Natural killer cell (primary cell): ENCODE measurements around the gene KLHL30. TPM values are rescaled to one million over a fixed set of nuclear protein-coding genes. Genes with fewer than 3 reads are reported as not detected.

Experiments used
- ATAC-seq, 3 donors: fragments of 150-1000 bp in 2 of 3; fragments of 200-7000 bp in 1 of 3; cut with Tn5 transposase; 1 replicate in 1 of 3; 2 replicates in 2 of 3; pipeline ENCODE4 v1.10.0; 2021; ENCODE audit warnings: mild to moderate bottlenecking in 2 of 3, moderate library complexity in 2 of 3
- DNase-seq, 2 donors: peaks; one replicate each; pipeline versions ENCODE4 v3.0.0 to v3.0.0-alpha.2; 2013 to 2021; ENCODE audit warnings: mixed read lengths in 1 of 2
- H3K27ac ChIP-seq: one replicate; pipeline ENCODE4 v1.5.1; 2013; ENCODE audit warnings: mild to moderate bottlenecking, low read length
- H3K27me3 ChIP-seq: one replicate; pipeline ENCODE4 v1.6.1; 2013; ENCODE audit warnings: low read length; ENCODE audit not compliant: control insufficient read depth, insufficient read depth
- H3K36me3 ChIP-seq: one replicate; pipeline ENCODE4 v1.6.1; 2013; ENCODE audit warnings: low read length; ENCODE audit not compliant: control insufficient read depth, insufficient read depth
- H3K4me1 ChIP-seq: one replicate; pipeline ENCODE4 v1.6.1; 2013; ENCODE audit warnings: low read length; ENCODE audit not compliant: control insufficient read depth, insufficient read depth
- H3K4me3 ChIP-seq: one replicate; pipeline ENCODE4 v1.5.1; 2013; ENCODE audit warnings: low read length
- H3K9me3 ChIP-seq: one replicate; pipeline ENCODE4 v1.6.1; 2013; ENCODE audit warnings: low read length; ENCODE audit not compliant: control insufficient read depth, insufficient read depth
- H3K27ac Mint-ChIP-seq, 2 donors: one replicate each; pipeline ENCODE4 v1.8.0; 2022; ENCODE audit warnings: mild to moderate bottlenecking in 2 of 2, mixed read lengths in 2 of 2, moderate library complexity in 1 of 2
- H3K27me3 Mint-ChIP-seq, 2 donors: one replicate each; pipeline ENCODE4 v1.8.0; 2022; ENCODE audit warnings: low read depth in 2 of 2, mixed read lengths in 2 of 2
- H3K36me3 Mint-ChIP-seq: one replicate; pipeline ENCODE4 v1.8.0; 2022; ENCODE audit warnings: mixed read lengths
- H3K4me1 Mint-ChIP-seq, 2 donors: one replicate each; pipeline ENCODE4 v1.8.0; 2022; ENCODE audit warnings: mixed read lengths in 2 of 2
- H3K4me3 Mint-ChIP-seq: one replicate; pipeline ENCODE4 v1.8.0; 2022; ENCODE audit warnings: mild to moderate bottlenecking, moderate library complexity, mixed read lengths
- H3K9me3 Mint-ChIP-seq, 2 donors: one replicate each; pipeline ENCODE4 v1.8.0; 2022; ENCODE audit warnings: mixed read lengths in 2 of 2
- CTCF ChIP-seq: fragments of 200-600 bp; IDR thresholded peaks from one replicate; pipeline ENCODE4 v1.8.0; 2022; ENCODE audit warnings: antibody characterized with exemption
- WGBS: methylation state at CpG from one replicate; pipeline ENCODE4 v1.1.7; 2013; ENCODE audit warnings: missing lambda C conversion rate; ENCODE audit not compliant: insufficient coverage; 5-methylcytosine and 5-hydroxymethylcytosine counted together
- intact Hi-C: fragments of 100-400 bp; cut with micrococcal nuclease; formaldehyde crosslinking; loops from one replicate; pipeline ENCODE4 v1.14.2; 2022
- total RNA-seq, 4 donors: library from RNA; stranded (reverse); fragments of 120-200 nt in 1 of 4; gene quantifications; one replicate each; pipeline versions ENCODE4 v1.2.3 to v1.2.4, GENCODE V29; 2013 to 2022

KLHL30 gene
- total RNA-seq, 3 donors from 2014 or later (not counting 1 experiment from before 2014, with no cell fraction given) = not detected

- Histone ChIP-seq H3K4me3 (no peak overlapping the region), H3K4me1 (no peaks in the 10 kb centered on the region), H3K9me3 (no peaks in the 10 kb centered on the region), H3K36me3 (no peaks in the 10 kb centered on the region), H3K27ac (no peak overlapping the region), H3K27me3 (no peaks in the 10 kb centered on the region)
- no peak overlapping the region for H3K27ac Mint-ChIP-seq
- no peaks in the 10 kb centered on the region for H3K36me3 Mint-ChIP-seq
- H3K27me3 Mint-ChIP-seq = no peaks in the 10 kb centered on the region
- H3K9me3 Mint-ChIP-seq = no peaks in the 10 kb centered on the region
- H3K4me1 Mint-ChIP-seq = no peaks in the 10 kb centered on the region
- TF ChIP-seq CTCF = no peak
- WGBS = 91% methylated on average over 25 of the region's 25 CpGs
- no peak for DNase-seq
- no peak overlapping the region for H3K4me3 Mint-ChIP-seq
- intact Hi-C loops = no loop called here
- ATAC-seq = no peak
Measured at GRCh38 chr2:238150686-238151085, 12.2 kb downstream of the KLHL30 start.

DNA sequence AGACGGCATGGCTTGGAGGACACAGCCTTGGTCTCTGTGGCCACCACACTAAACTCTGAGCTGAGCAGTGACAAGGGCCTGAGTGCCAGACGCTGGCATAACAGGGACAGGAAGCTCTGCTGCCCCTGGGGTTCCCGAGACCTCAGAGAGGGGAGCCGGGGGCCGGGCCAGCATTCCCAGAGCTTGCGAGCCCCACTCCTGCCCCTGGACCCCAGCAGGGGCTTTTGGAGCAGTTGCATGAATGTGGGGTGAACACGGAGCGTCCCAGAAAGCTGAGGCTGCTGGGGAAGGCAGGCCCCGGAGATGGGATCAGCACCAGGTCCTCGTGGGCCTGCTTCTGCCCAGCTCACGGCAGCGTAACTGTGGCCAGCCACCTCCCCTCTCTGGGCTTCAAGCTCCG lies 12.7 kb downstream of the KLHL30 start:
- intact Hi-C loops = no loop called here
- no peak overlapping the region for H3K27ac ChIP-seq
- H3K9me3 Mint-ChIP-seq = no peaks in the 10 kb centered on the region
- H3K4me1 ChIP-seq = no peaks in the 10 kb centered on the region
- no peak overlapping the region for H3K4me3 ChIP-seq
- no peaks in the 10 kb centered on the region for H3K9me3 ChIP-seq
- WGBS = 90% methylated on average over 13 of the region's 13 CpGs
- H3K36me3 Mint-ChIP-seq = no peaks in the 10 kb centered on the region
- H3K27me3 Mint-ChIP-seq = no peaks in the 10 kb centered on the region
- ATAC-seq (no peak), DNase-seq (no peak)
- H3K27ac Mint-ChIP-seq = no peak overlapping the region
- no peak for TF ChIP-seq CTCF
- H3K4me1 Mint-ChIP-seq = no peaks in the 10 kb centered on the region
- no peak overlapping the region for H3K4me3 Mint-ChIP-seq
- H3K27me3 ChIP-seq = no peaks in the 10 kb centered on the region
- H3K36me3 ChIP-seq = no peaks in the 10 kb centered on the region

DNA sequence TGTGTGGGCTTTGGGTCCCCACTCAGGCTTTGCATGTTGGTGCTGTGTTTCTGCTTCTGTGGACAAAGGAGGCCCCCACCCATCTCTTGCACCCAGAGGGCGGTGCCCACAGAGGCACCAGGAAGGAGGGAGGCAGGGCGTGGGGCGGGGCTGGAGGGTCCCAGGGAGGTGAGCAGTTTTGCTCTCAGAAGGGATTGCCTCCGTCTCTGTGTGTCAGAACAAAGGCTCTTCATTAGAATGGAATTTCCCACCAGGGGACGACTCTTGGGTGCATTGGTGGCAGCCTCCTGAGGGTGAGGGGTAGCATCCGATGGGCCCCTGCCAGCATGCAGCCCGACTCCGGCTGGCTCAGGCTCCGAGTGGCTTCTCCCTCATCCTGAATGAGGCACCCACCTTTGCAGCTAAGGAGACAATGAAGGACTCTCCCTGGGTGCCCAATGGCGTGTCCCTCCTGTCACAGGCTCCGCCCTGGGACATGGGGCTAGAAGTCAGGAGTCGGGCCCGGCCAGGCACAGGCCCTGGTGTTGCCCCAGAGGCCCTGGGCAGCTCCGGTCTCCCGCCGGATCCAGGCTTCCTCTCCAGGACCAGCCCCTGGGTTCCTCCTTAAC lies 13.3 kb downstream of the KLHL30 start:
- intact Hi-C loops = no loop called here
- H3K36me3 Mint-ChIP-seq = no peaks in the 10 kb centered on the region
- Histone ChIP-seq H3K4me1 (no peaks in the 10 kb centered on the region), H3K9me3 (no peaks in the 10 kb centered on the region), H3K27me3 (no peaks in the 10 kb centered on the region), H3K27ac (no peak overlapping the region), H3K36me3 (no peaks in the 10 kb centered on the region), H3K4me3 (no peak overlapping the region)
- TF ChIP-seq CTCF = no peak
- H3K4me1 Mint-ChIP-seq = no peaks in the 10 kb centered on the region
- no peaks in the 10 kb centered on the region for H3K27me3 Mint-ChIP-seq
- WGBS = 84% methylated on average over 16 of the region's 16 CpGs
- H3K27ac Mint-ChIP-seq = no peak overlapping the region
- H3K9me3 Mint-ChIP-seq = no peaks in the 10 kb centered on the region
- DNase-seq (no peak), ATAC-seq (no peak)
- no peak overlapping the region for H3K4me3 Mint-ChIP-seq
